ENCODE data around the gene GCH1.

The GCH1 gene

DNA sequence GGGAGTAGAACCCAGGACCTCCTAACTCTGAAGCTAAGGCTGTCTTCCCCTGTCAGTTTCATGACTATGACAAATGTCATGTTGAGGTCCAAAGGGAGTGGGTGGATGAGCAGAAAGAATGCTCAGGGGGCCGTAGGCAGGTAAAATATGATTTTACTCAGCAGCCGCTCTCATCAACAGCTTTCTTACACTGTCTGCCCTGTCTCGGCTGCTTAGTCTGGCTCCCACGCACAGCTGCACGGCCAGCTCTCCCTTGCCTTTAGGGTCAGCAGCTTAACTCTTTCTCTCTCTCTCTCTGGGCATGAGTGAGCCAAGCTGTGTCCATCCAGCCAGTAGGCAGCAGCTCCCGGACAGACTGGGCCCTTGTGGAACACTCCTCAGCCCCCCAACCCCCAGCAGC lies 95.2 kb downstream of the GCH1 start:
- H3K4me3 ChIP-seq (ENCODE audit: low read length), result no peak overlapping the region
- TF ChIP-seq, protein P1, sequence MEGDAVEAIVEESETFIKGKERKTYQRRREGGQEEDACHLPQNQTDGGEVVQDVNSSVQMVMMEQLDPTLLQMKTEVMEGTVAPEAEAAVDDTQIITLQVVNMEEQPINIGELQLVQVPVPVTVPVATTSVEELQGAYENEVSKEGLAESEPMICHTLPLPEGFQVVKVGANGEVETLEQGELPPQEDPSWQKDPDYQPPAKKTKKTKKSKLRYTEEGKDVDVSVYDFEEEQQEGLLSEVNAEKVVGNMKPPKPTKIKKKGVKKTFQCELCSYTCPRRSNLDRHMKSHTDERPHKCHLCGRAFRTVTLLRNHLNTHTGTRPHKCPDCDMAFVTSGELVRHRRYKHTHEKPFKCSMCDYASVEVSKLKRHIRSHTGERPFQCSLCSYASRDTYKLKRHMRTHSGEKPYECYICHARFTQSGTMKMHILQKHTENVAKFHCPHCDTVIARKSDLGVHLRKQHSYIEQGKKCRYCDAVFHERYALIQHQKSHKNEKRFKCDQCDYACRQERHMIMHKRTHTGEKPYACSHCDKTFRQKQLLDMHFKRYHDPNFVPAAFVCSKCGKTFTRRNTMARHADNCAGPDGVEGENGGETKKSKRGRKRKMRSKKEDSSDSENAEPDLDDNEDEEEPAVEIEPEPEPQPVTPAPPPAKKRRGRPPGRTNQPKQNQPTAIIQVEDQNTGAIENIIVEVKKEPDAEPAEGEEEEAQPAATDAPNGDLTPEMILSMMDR (conservative IDR thresholded peaks at IDR 0.05; ENCODE audit: low read depth, low read length), result no peak
- DNase-seq (ENCODE audit: low read depth), result no peak

DNA sequence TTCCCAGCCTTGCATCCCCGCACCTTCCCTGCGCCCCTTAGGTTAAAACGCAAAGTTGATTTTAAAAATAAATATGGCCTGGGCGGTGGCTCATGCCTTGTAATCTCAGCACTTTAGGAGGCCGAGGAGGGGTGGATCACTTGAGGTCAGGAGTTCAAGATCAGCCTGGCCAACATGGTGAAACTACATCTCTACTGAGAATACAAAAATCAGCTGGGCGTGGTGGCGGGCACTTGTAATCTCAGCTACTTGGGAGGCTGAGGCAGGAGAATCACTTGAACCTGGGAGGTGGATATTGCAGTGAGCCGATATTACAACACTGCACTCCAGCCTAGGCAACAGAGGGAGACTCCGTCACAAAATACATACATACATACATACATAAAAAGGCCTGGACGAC lies 96.0 kb downstream of the GCH1 start:
- TF ChIP-seq, protein P1 (conservative IDR thresholded peaks at IDR 0.05; ENCODE audit: low read depth, low read length), result no peak
- no peak overlapping the region for H3K4me3 ChIP-seq (ENCODE audit: low read length)
- DNase-seq (ENCODE audit: low read depth), result no peak

DNA sequence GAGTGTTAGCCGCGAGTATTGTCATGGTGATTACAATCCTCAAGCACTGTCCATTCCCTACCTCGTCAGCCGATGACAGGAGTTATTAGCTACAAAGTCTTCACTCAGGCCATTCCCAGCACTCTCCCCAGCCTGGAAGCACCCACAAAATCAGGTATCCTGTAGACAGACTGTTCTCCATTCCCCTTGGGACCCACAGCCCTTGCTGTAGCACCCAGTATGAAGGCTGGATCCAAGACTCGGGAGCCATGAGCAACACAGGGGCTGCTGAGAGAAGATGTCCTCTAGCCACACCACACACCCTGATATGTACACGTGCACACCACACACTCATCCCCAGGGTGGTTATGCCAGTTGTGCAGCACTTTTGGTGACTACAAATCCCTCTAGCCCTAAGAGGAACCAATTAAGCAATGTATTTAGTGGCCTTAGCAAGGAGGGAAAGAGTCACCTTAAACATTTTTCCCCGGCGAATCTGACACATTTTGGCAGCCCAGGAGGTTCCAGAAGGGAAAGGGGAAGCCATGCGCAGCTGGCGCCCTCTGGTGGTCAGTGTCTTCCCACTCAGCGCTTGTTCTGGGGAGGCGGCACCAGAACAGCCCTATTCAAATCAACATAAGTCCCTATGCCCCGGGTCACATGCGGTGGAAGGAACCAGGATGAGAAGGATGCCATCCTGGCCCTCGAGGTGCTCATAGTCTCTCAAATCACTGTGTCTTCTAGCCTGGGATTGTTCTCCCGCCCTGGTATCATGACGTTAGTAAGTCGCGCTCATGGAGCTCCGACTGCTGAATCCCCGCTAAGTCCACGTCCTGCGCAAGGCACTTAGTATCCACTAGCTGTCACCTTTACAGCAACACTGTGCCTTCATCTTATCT lies 96.9 kb downstream of the GCH1 start:
- H3K4me3 ChIP-seq (ENCODE audit: low read length), result no peak overlapping the region
- TF ChIP-seq, protein P1 (conservative IDR thresholded peaks at IDR 0.05; ENCODE audit: low read depth, low read length), result peak; percentile 96
- DNase-seq (ENCODE audit: low read depth), result peak; percentile 15

DNA sequence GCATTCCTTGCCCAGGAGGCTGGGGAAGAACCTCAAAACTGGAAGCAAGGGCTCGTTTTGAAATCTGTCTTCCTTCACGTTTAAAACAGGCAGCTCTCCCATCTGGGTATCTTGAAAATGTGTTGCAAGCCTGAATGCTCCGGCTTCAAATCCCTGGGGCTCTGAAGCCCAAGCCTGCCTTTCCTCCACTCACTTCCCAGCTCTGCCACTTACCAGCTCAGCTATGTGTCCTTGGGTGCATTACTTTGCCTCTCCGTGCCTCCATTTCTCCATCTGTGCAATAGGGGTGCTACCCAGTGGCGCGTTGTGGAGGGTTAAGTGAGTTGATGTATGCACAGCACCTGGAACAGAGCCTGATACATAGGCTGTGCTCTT lies 97.6 kb downstream of the GCH1 start:
- TF ChIP-seq, protein P1 (conservative IDR thresholded peaks at IDR 0.05; ENCODE audit: low read depth, low read length), result no peak
- no peak overlapping the region for H3K4me3 ChIP-seq (ENCODE audit: low read length)
- DNase-seq (ENCODE audit: low read depth), result no peak

DNA sequence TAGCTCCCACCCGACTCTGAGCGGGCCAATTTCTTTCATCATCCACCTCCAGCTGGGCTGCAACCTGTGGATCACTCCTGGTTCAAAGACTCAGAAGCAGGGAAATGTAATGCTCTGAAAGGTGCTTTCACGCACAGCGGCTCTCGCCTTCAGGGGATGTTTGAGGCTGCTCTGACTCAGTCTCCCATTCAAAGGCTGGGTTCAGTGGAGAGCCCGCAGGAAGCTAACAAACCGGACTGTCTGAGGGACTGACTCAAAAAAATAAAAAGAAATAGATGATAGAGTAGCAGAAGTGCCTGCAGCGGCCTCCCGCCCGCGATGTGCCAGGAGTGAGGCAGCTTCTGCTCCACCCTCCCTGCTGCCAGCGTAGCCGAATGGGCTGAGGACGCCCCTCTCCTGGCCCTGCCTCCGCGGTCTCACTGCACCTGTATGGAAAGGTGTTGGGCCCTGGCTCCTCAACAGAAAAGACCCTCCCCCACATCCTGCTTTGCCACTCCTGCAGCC lies 98.0 kb downstream of the GCH1 start:
- no peak overlapping the region for H3K4me3 ChIP-seq (ENCODE audit: low read length)
- TF ChIP-seq, protein P1 (conservative IDR thresholded peaks at IDR 0.05; ENCODE audit: low read depth, low read length), result no peak
- DNase-seq (ENCODE audit: low read depth), result no peak

DNA sequence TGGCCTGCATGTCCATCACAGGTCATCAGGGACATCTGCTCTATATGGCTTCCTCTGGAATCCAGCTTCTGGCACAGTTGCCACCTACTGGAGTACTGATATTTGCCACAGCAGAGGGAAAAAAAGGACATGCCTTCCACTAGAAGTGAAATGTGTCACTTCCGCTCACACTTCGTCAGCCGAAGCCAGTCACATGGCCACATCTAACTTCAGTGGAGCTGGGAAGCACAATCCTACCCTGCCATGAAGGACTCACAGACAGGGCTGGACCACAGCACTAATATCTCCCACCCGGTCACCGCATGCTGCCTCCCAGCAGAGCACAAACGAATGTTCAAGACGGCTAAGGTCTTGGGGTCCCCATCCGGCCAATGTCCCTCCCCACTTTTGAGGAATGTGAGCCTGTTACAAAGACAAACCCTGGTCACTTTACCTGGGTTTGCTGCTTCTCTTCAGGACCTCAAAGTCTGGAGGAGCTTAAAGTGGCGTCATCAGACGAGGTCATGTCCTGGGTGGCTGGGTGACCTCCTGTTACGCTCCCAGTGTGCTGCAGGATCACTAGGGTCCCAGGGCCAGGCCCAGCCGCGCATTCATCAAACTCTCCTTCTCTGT lies 98.6 kb downstream of the GCH1 start:
- DNase-seq (ENCODE audit: low read depth), result no peak
- no peak overlapping the region for H3K4me3 ChIP-seq (ENCODE audit: low read length)
- TF ChIP-seq, protein P1 (conservative IDR thresholded peaks at IDR 0.05; ENCODE audit: low read depth, low read length), result no peak
